Natural killer cell (primary cell): ENCODE measurements around the gene DNAJC13. TPM values are rescaled to one million over a fixed set of nuclear protein-coding genes. Genes with fewer than 3 reads are reported as not detected.

Experiments
- ATAC-seq, 3 donors: fragments of 150-1000 bp in 2 of 3; fragments of 200-7000 bp in 1 of 3; cut with Tn5 transposase; 1 replicate in 1 of 3; 2 replicates in 2 of 3; pipeline ENCODE4 v1.10.0; 2021; ENCODE audit warnings: mild to moderate bottlenecking in 2 of 3, moderate library complexity in 2 of 3
- DNase-seq, 2 donors: peaks; one replicate each; pipeline versions ENCODE4 v3.0.0 to v3.0.0-alpha.2; 2013 to 2021; ENCODE audit warnings: mixed read lengths in 1 of 2
- H3K27ac ChIP-seq: one replicate; pipeline ENCODE4 v1.5.1; 2013; ENCODE audit warnings: mild to moderate bottlenecking, low read length
- H3K27me3 ChIP-seq: one replicate; pipeline ENCODE4 v1.6.1; 2013; ENCODE audit warnings: low read length; ENCODE audit not compliant: control insufficient read depth, insufficient read depth
- H3K36me3 ChIP-seq: one replicate; pipeline ENCODE4 v1.6.1; 2013; ENCODE audit warnings: low read length; ENCODE audit not compliant: control insufficient read depth, insufficient read depth
- H3K4me1 ChIP-seq: one replicate; pipeline ENCODE4 v1.6.1; 2013; ENCODE audit warnings: low read length; ENCODE audit not compliant: control insufficient read depth, insufficient read depth
- H3K4me3 ChIP-seq: one replicate; pipeline ENCODE4 v1.5.1; 2013; ENCODE audit warnings: low read length
- H3K9me3 ChIP-seq: one replicate; pipeline ENCODE4 v1.6.1; 2013; ENCODE audit warnings: low read length; ENCODE audit not compliant: control insufficient read depth, insufficient read depth
- H3K27ac Mint-ChIP-seq, 2 donors: one replicate each; pipeline ENCODE4 v1.8.0; 2022; ENCODE audit warnings: mild to moderate bottlenecking in 2 of 2, mixed read lengths in 2 of 2, moderate library complexity in 1 of 2
- H3K27me3 Mint-ChIP-seq, 2 donors: one replicate each; pipeline ENCODE4 v1.8.0; 2022; ENCODE audit warnings: low read depth in 2 of 2, mixed read lengths in 2 of 2
- H3K36me3 Mint-ChIP-seq: one replicate; pipeline ENCODE4 v1.8.0; 2022; ENCODE audit warnings: mixed read lengths
- H3K4me1 Mint-ChIP-seq, 2 donors: one replicate each; pipeline ENCODE4 v1.8.0; 2022; ENCODE audit warnings: mixed read lengths in 2 of 2
- H3K4me3 Mint-ChIP-seq: one replicate; pipeline ENCODE4 v1.8.0; 2022; ENCODE audit warnings: mild to moderate bottlenecking, moderate library complexity, mixed read lengths
- H3K9me3 Mint-ChIP-seq, 2 donors: one replicate each; pipeline ENCODE4 v1.8.0; 2022; ENCODE audit warnings: mixed read lengths in 2 of 2
- WGBS: methylation state at CpG from one replicate; pipeline ENCODE4 v1.1.7; 2013; ENCODE audit warnings: missing lambda C conversion rate; ENCODE audit not compliant: insufficient coverage; 5-methylcytosine and 5-hydroxymethylcytosine counted together
- intact Hi-C: fragments of 100-400 bp; cut with micrococcal nuclease; formaldehyde crosslinking; loops from one replicate; pipeline ENCODE4 v1.14.2; 2022
- total RNA-seq, 4 donors: library from RNA; stranded (reverse); fragments of 120-200 nt in 1 of 4; gene quantifications; one replicate each; pipeline versions ENCODE4 v1.2.3 to v1.2.4, GENCODE V29; 2013 to 2022
- TF ChIP-seq, protein P1 (sequence below): fragments of 200-600 bp; IDR thresholded peaks from one replicate; pipeline ENCODE4 v1.8.0; 2022; ENCODE audit warnings: antibody characterized with exemption

The DNAJC13 gene
- total RNA-seq, 3 donors from 2014 or later (not counting 1 experiment from before 2014, with no cell fraction given): 30.5 to 44.0 (median 42.9) TPM

DNA sequence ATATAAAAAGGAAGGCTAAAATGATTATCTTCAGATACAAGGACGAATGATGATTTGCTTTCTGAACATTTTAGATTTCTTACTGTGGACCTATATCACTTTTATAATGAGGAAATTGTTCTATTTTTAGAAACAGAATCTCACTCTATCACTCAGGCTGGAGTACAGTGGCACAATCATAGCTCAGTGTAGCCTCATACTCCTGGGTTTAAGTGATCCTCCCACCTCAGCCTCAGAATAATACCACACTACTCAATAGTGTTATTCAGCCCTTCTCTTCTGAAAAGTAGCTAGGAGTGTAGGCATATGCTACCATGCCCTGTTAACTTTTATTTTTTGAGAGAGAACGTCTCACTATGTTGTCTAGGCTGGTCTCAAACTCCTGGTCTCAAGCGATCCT is 15.8 kb downstream of the DNAJC13 start:
- H3K4me1 Mint-ChIP-seq: peaks cover 12% of the 10 kb centered on the region in 2 donors
- DNase-seq: no peak
- no peak overlapping the region for H3K4me3 ChIP-seq
- H3K4me1 ChIP-seq: no peaks in the 10 kb centered on the region
- 95% methylated on average over 2 of the region's 3 CpGs for WGBS
- H3K27ac Mint-ChIP-seq: no peak overlapping the region
- no peak overlapping the region for H3K4me3 Mint-ChIP-seq
- no peak overlapping the region for H3K27ac ChIP-seq
- no peaks in the 10 kb centered on the region for H3K9me3 Mint-ChIP-seq
- H3K36me3 ChIP-seq: peaks cover 3% of the 10 kb centered on the region
- ATAC-seq: no peak
- no peaks in the 10 kb centered on the region for H3K27me3 Mint-ChIP-seq
- H3K9me3 ChIP-seq: no peaks in the 10 kb centered on the region
- H3K27me3 ChIP-seq: no peaks in the 10 kb centered on the region
- intact Hi-C loops: no loop called here
- TF ChIP-seq, protein P1, sequence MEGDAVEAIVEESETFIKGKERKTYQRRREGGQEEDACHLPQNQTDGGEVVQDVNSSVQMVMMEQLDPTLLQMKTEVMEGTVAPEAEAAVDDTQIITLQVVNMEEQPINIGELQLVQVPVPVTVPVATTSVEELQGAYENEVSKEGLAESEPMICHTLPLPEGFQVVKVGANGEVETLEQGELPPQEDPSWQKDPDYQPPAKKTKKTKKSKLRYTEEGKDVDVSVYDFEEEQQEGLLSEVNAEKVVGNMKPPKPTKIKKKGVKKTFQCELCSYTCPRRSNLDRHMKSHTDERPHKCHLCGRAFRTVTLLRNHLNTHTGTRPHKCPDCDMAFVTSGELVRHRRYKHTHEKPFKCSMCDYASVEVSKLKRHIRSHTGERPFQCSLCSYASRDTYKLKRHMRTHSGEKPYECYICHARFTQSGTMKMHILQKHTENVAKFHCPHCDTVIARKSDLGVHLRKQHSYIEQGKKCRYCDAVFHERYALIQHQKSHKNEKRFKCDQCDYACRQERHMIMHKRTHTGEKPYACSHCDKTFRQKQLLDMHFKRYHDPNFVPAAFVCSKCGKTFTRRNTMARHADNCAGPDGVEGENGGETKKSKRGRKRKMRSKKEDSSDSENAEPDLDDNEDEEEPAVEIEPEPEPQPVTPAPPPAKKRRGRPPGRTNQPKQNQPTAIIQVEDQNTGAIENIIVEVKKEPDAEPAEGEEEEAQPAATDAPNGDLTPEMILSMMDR: no peak
- H3K36me3 Mint-ChIP-seq: peaks cover 5% of the 10 kb centered on the region

DNA sequence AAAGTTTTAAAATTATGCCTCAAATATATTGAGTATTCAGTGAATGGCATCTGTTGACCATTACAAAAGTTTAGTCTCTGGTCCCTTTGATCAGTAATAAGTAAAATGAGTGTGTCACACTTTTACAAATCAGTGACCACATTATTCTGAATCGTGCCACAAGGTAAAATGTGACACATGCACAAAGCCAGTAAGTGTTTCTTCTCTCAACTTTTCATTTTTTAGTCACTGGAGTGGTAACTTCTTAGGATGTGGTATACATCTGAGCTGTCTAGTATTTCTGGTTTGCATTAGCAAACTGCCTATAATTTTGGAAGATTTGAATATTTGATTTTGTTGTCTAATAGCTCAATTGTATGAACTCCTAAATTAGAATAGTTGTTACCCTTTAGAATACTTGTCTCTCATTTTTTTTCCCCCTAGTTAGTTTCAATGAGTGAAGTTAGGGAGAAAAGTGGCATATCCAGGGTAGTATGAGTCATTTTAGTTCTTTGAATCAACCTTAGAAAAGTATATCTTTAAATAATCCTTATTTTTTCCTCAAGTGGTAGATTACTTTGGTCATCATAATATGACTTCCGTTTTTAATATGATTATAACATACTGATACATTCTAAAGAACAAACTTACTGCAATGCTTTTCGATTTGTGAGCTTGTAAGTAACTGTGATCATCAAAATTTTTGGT is 18.1 kb downstream of the DNAJC13 start:
- Mint-ChIP-seq H3K4me3 (no peak overlapping the region), H3K27ac (peak overlapping the region; percentile 36 to 41), H3K4me1 (peaks cover 9 to 15% of the 10 kb centered on the region in 2 donors), H3K9me3 (no peaks in the 10 kb centered on the region), H3K27me3 (no peaks in the 10 kb centered on the region), H3K36me3 (peaks cover 5% of the 10 kb centered on the region)
- WGBS: 67% methylated on average over 1 of the region's 3 CpGs
- TF ChIP-seq, protein P1: no peak
- DNase-seq (no peak), ATAC-seq (no peak)
- Histone ChIP-seq H3K9me3 (no peaks in the 10 kb centered on the region), H3K4me3 (no peak overlapping the region), H3K4me1 (no peaks in the 10 kb centered on the region), H3K27me3 (no peaks in the 10 kb centered on the region), H3K36me3 (peaks cover 10% of the 10 kb centered on the region), H3K27ac (no peak overlapping the region)
- intact Hi-C loops: no loop called here

DNA sequence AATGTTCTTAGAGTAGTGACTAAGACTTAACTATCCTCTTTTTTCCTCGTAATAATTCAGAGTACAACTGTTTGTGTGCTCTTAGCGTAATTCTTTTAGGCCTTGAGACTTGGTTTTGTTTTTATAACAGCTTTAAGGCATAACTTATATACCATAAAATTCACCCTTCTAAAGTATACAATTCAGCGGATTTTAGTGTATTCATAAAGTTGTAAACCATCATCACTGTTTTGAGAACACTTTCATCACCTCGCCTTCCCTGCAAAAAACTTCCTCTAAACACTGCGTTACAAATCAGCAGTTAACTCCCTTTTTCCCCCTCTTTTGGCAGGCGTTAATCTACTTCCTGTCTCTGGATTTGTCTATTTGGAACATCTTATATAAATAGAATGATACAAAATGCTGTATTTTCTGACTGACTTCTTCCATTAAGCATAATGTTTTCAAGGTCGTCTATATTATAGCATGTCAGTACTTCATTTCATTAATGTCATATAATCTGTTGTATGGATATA is 18.7 kb downstream of the DNAJC13 start:
- H3K4me1 Mint-ChIP-seq: peaks cover 6 to 14% of the 10 kb centered on the region in 2 donors
- no peak for DNase-seq
- no peak overlapping the region for H3K4me3 Mint-ChIP-seq
- 84% methylated on average over 4 of the region's 7 CpGs for WGBS
- Histone ChIP-seq H3K9me3 (no peaks in the 10 kb centered on the region), H3K36me3 (peaks cover 10% of the 10 kb centered on the region), H3K27ac (no peak overlapping the region), H3K4me1 (no peaks in the 10 kb centered on the region), H3K4me3 (no peak overlapping the region), H3K27me3 (no peaks in the 10 kb centered on the region)
- peaks cover 5% of the 10 kb centered on the region for H3K36me3 Mint-ChIP-seq
- peak overlapping the region in 1 of 2 donors; percentile 36 for H3K27ac Mint-ChIP-seq
- H3K27me3 Mint-ChIP-seq: no peaks in the 10 kb centered on the region
- no peak for ATAC-seq
- TF ChIP-seq, protein P1: no peak
- H3K9me3 Mint-ChIP-seq: no peaks in the 10 kb centered on the region
- intact Hi-C loops: no loop called here
